HG03378 (cell line): ENCODE data around the gene CGNL1.
A peak's percentile ranks its signal among the peaks of the same experiment; 100 is the strongest.

Experiments
- ATAC-seq: cut with Tn5 transposase; IDR thresholded peaks from one replicate; pipeline ENCODE4 v1.9.1; 2021; ENCODE audit warnings: mild to moderate bottlenecking, moderate library complexity; ENCODE audit not compliant: unreplicated experiment

CGNL1 gene

DNA sequence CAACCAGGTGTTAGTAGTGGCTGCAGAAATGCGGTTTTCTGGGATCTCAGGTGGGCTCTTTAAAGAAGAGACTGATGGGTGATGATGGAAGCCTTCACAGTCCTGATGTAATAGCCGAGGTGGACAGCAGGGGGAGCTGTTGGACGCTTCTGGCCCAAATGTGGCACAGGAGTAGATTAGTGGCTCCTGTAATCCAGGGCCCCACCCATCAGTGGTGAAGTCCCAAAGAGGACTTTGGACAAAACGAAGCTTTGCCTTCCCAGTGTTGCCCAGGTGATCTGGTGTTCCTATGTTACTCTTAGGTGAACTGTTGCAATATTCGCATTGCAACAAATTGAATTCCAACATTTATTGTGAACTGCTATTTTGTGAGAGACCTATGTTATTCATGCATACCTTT, 183.6 kb downstream of the CGNL1 start:
- ATAC-seq, result no peak

GRCh38 chr15:57561041-57561711, 184.9 kb downstream of the CGNL1 start:
- ATAC-seq, result peak; percentile 77

DNA sequence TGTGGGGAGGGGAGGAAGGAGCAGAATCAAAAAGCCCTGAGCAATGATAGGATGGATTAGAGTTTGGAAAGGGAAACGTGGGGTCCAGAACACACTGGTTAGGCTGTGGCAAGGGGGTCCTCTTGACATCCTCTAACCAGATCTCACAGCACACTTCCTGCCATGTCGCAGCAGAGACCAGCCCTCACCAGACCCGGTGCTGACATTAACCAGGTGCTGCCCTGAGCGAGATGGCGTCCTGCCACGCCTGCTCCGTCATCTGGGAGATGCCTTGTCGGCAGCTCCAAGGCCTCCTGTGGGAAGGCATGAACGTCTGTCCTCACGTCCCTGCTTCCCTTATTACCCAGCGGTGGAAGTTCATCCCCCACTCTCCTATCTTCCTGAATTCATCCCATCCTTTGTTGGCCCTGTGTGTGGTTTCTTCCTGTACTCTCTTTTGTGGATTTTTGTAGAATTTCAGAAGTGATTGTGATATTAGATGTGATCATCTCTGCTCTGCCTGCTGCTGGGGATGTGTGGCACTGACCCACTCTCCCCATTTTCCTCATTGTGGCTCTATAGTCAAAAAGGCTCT, 186.0 kb downstream of the CGNL1 start:
- no peak for ATAC-seq

DNA sequence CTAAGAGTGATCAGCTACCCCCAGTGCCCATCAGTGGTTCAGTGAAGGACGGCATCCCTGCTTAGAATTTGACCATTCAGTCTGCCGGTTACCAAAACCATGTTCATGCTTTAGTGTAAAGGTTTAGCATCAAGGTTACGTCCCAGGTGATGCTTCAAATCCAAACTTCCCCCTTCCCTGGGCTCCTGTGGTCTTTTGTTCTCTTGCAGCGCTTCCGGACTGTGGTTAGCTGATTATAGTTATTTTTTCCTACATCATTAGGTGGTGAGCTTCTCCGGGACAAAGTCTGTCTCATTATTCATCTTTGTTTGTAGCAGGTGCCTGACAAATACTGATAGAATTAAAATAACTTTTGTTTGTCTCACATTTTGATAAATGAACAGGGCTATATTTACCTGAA, 187.1 kb downstream of the CGNL1 start:
- ATAC-seq, result no peak

DNA sequence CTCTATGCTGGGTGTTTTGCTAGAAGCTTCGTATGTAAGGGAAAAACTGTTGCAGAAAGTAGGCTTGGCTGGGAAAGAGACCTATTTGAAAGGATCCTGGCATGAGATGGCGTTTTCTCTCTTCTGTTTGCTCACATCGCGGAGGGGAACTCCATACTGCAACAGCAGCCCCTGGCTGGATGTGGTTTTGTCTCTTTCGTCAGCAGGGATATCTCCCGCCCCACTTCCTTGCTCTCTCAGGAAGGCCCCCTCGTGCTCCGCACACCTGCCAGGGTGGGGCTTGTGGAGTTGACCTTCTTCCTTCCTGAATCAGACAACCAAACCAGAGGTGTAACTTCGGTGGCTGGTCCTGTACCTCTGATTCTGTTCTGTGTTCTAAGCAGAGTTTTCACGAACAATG, 189.0 kb downstream of the CGNL1 start:
- ATAC-seq, result no peak

DNA sequence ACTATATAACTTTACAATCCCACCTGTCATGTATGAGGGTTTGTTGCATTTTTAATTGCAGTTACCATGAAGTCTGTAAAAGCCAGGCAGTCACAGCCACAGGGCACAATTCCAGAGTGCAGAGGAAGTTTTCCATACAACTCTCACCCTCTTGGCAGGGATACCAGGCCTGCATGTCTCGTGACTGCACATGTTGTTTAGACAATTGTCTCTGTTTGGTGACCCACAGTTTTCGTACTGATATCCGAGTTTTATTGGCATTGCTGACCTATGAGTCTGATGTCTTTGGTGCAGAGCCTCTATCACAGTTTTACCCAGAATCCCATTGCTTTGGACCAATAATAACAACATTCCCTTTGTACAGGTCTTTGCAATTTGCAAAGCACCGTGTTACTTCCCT, 190.5 kb downstream of the CGNL1 start:
- no peak for ATAC-seq

GRCh38 chr15:57567891-57568290, 191.6 kb downstream of the CGNL1 start:
- ATAC-seq, result no peak

- no peak for ATAC-seq
Observed at GRCh38 chr15:57568299-57568698, 192.0 kb downstream of the CGNL1 start.

DNA sequence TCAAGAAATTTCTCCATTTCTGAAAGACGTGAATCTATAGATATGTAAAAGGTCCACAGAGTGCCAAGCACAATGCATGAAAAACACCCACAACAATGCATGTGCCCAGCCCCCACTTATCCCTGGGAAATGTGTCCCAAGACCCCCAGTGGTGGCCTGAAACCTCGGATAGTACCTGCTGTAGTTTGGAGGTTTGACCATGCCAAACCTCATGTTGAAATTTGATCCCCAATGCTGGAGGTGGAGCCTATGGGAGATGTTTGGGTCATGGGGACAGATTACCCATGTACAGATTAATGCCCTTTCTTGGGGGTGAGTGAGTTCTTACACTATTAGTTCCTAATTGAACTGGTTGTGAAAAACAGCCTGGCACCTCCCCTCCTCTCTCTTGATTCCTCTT, 194.0 kb downstream of the CGNL1 start:
- no peak for ATAC-seq

GRCh38 chr15:57570994-57571393, 194.7 kb downstream of the CGNL1 start:
- no peak for ATAC-seq

DNA sequence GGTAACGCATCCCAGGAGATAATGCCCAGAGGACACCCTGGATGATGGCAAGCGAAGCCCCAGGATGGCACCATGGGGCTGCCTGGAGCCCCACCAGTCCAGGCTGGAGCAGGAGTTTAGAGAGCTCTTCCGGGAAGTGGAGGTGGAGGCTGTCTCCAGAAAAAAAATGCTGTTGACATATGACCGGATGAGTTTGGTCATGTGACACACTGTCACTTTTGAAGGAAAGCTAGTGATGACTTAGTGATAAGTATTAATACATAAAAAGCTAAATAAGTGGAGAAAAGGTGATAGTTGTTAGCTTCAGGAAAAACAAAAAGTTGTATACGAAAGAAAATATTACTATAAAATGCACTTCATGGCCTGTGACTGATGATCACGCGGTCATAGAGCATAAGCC, 195.4 kb downstream of the CGNL1 start:
- ATAC-seq, result no peak

DNA sequence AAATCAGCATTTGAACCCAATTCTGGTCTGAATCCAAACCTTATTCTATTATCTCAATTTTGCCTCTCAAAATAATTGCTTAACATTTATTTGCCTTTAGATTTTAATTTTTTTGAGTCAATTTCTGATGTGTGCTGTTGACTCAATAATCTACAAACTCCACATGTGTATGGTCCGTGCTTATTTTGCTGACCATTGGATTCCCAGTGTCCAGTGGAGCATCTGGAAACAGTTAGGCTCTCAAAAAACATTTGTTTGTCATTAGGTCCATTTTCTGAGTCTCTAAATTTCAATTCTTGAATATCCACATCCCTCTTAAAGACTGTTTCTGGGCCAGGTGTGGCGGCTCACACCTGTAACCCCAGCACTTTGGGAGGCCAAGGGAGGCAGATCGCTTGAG, 196.2 kb downstream of the CGNL1 start:
- ATAC-seq, result no peak

GRCh38 chr15:57573151-57573550, 196.8 kb downstream of the CGNL1 start:
- no peak for ATAC-seq

- no peak for ATAC-seq
Observed at GRCh38 chr15:57575363-57575762, 199.1 kb downstream of the CGNL1 start.

DNA sequence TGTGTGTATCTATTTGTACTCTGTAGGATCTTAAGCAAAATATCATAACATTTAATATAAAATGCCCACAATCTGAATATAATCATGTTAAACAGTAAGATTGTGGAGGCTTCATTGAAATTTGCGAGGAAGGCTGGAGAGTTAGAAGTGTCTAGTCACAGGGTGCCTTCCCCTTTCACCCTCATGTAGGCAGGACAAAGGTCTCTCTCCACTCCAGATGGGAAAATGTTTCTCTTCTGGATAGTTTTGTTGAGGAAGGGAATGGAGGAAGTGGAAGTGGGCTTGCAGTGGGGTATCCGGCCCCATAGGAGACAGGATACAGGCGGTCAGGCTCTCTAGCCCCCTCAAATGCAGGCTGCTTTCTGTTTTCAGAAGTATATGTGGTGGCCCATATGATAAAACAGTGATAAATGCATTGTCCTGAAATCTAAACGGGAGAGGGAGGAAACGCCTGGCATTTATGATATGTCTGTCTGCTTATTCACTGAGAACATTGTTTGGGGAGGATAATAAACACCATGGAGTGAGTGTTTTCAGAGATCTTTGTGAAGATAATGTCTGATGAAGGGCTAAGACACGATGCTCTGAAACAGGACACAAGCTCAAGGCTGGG, 202.1 kb downstream of the CGNL1 start:
- ATAC-seq, result no peak

- ATAC-seq, result no peak
Observed at GRCh38 chr15:57580428-57580827, 204.1 kb downstream of the CGNL1 start.

DNA sequence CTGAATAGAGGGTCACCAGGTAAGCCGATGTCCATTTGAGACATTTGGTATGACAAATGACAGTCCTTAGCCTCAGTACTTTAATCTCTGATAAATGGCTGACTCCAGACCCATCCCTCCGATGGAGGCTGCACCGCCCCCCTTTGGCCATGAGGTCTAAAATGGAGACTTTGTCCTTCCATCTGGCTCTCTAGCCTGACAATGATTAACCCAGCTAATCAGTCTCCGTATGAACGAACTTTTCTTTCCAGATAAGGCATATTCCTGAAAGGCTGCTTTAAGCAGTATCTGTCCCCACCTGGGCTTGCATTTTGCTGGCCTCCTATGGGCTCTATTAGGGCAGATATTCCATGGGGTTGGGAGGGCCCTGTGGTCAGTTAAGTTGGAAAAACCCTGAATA, 204.6 kb downstream of the CGNL1 start:
- no peak for ATAC-seq

- no peak for ATAC-seq
Observed at GRCh38 chr15:57582090-57582489, 205.8 kb downstream of the CGNL1 start.

DNA sequence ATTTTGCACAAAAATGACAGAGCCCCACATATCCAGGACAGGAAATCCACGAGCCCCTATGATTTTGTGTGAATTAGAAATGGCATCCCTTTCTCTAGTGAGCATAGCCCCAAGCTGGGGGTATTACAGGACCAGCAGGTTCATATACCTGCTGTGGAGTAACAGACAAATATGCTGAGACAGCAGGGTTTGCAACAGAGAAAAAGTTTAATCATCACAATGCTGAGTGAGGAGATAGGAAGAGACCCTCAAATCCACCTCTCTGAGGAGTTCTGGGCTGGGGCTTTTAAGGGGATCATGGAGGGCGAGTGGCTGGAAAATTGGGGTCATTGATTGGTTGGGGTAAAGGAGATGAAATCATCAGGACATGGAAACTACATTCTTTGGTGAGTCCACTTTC, 207.0 kb downstream of the CGNL1 start:
- ATAC-seq, result no peak

- no peak for ATAC-seq
Observed at GRCh38 chr15:57583720-57584119, 207.4 kb downstream of the CGNL1 start.

DNA sequence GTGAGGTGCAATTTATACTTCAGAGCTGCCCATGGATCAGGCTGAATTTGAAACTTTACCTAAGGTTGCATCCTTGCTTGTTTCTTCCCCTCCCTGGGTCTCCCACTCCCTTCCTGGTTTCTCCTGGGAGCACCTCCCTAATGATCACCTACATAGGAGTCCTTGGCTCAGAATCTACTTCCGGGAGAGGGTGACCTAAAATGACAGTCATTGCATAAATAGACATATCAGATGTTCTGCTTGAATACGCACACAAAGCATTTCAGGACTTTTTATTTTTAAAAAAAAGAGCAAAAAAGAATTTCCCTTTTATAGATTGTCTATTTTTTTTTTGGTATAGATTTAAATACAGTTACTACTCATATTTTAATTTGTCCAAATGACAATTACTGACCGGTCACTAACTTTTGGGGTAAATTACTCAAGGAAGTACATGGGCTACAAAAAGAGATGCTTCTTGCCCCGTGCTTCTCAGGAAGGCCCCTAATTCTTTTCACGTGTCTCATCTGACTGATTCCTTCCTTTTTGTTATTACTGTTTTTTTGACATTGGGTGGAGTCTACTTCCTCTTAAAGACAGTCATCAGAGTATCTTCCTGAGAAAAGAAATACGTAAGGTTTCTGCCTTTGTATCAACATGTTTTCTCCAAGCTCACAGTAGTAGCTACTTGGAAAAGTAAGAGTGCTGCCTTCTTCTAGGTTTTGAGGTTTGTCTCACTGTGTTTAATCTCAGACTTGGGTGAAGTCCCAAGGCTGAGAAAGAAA, 210.5 kb downstream of the CGNL1 start:
- no peak for ATAC-seq

DNA sequence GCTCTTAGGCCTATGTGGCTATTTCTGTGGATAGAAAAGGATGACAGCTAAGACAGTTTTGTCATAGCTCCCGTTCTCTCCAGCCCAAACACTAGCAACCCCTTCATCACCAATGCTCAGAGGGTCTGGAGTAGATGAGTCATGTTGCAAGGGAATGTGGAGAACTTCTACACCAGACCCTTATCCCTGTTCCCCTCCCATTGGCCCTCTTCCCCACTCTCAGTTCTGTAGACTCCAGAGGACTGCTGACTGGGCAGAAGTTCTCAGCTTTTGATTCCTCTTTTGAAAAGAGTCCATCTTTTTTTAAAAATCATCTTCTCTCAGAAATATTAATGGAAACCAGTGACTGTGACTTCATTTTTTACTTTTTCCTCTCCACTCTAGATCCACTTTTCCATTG, 213.0 kb downstream of the CGNL1 start:
- ATAC-seq, result no peak
